OCI-LY3 (cell line): Measurements from ENCODE around the gene KCNG1.

Experiments used
- EZH2phosphoT487 ChIP-seq: fragments of 200-600 bp; shearing (Covaris generic); IDR thresholded peaks from 2 replicates; pipeline ENCODE4 v1.6.1; 2018; ENCODE audit warnings: antibody characterized with exemption, mixed run types, low read depth
- TF ChIP-seq, protein P1 (sequence below): fragments of 200-600, 300-600 bp; sonication (generic); IDR thresholded peaks from 2 replicates; pipeline ENCODE4 v1.5.1; 2014; ENCODE audit warnings: antibody characterized with exemption, low read length, low read depth

DNA sequence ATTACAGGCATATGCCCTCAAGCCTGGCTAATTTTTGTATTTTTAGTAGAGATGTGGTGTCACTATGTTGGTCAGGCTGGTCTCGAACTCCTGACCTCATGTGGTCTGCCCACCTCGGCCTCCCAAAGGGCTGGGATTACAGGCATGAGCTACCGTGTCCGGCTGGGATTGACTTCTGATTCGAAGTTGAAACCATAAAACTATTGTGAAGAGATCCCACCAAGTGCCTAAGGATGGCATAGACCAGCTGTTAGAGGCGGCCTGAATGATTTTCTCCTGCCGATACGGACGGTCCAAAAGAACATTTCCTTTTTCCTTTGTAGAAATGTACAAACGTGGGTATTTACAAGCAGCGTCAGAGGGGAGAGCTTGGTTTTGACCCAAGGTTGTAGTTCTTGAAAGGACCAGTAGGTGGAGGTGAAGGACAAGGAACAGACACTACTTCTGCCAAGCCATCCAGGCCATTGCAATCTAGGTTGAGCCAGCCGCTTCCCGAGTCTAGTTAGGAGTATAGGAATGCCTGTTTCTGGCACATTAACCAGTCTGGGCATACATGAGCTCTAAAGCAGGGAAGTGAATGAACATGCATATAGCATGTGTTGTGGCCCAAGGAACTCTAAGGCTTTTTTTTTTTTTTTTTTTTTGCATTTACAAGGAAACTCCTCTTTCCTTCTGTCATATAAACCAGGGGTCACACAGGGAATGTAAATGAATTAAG, 35.3 kb downstream of the KCNG1 start:
- TF ChIP-seq, protein P1, sequence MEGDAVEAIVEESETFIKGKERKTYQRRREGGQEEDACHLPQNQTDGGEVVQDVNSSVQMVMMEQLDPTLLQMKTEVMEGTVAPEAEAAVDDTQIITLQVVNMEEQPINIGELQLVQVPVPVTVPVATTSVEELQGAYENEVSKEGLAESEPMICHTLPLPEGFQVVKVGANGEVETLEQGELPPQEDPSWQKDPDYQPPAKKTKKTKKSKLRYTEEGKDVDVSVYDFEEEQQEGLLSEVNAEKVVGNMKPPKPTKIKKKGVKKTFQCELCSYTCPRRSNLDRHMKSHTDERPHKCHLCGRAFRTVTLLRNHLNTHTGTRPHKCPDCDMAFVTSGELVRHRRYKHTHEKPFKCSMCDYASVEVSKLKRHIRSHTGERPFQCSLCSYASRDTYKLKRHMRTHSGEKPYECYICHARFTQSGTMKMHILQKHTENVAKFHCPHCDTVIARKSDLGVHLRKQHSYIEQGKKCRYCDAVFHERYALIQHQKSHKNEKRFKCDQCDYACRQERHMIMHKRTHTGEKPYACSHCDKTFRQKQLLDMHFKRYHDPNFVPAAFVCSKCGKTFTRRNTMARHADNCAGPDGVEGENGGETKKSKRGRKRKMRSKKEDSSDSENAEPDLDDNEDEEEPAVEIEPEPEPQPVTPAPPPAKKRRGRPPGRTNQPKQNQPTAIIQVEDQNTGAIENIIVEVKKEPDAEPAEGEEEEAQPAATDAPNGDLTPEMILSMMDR: peak; percentile 96
- no peak for TF ChIP-seq EZH2phosphoT487
